HG02623 (cell line): ENCODE measurements around the gene SRSF2.
"Not testable (repeated sequence)": the region's sequence is repeated elsewhere in the genome, so short reads cannot be mapped to it uniquely, and the experiment has no call there.

ENCODE experiments used
- ATAC-seq: cut with Tn5 transposase; IDR thresholded peaks from one replicate; pipeline ENCODE4 v1.9.1; 2021; ENCODE audit warnings: moderate library complexity; ENCODE audit not compliant: unreplicated experiment

The SRSF2 gene

GRCh38 chr17:76722279-76722678, 14.9 kb downstream of the SRSF2 start:
- ATAC-seq = no peak

- ATAC-seq = no peak
These were observed 15.7 kb downstream of the SRSF2 start for GRCh38 chr17:76721463-76721862.

GRCh38 chr17:76720941-76721340, 16.2 kb downstream of the SRSF2 start:
- ATAC-seq = no peak

- no peak for ATAC-seq
These were observed 16.9 kb downstream of the SRSF2 start for GRCh38 chr17:76720211-76720610.

GRCh38 chr17:76718516-76718915, 18.6 kb downstream of the SRSF2 start:
- ATAC-seq = no peak

GRCh38 chr17:76716839-76717215, 20.3 kb downstream of the SRSF2 start:
- ATAC-seq = no peak

- ATAC-seq = no peak
These were observed 20.8 kb downstream of the SRSF2 start for GRCh38 chr17:76716146-76716838.

GRCh38 chr17:76715496-76715830, 21.7 kb downstream of the SRSF2 start:
- ATAC-seq = no peak

GRCh38 chr17:76714822-76715495, 22.2 kb downstream of the SRSF2 start:
- ATAC-seq = no peak

GRCh38 chr17:76714336-76714735, 22.8 kb downstream of the SRSF2 start:
- no peak for ATAC-seq

GRCh38 chr17:76713765-76714164, 23.4 kb downstream of the SRSF2 start:
- ATAC-seq = no peak

- ATAC-seq = not testable (repeated sequence)
These were observed 24.8 kb downstream of the SRSF2 start for GRCh38 chr17:76712321-76712720.

- no peak for ATAC-seq
These were observed 26.1 kb downstream of the SRSF2 start, which contains the start of gene MXRA7 for GRCh38 chr17:76710863-76711611. MXRA7 (minus strand) TSS chr17:76710965; CDS start chr17:76710946, 19 bp downstream.

GRCh38 chr17:76709951-76710862, 26.9 kb downstream of the SRSF2 start:
- ATAC-seq = not testable (repeated sequence)

GRCh38 chr17:76709077-76709950, 27.8 kb downstream of the SRSF2 start:
- no peak for ATAC-seq

GRCh38 chr17:76707985-76708807, 28.9 kb downstream of the SRSF2 start:
- ATAC-seq = no peak

GRCh38 chr17:76706817-76707216, 30.3 kb downstream of the SRSF2 start:
- no peak for ATAC-seq

- ATAC-seq = no peak
These were observed 32.3 kb downstream of the SRSF2 start for GRCh38 chr17:76704805-76705204.
